WTC11 (cell line): ENCODE results near the gene ALG6. TPM values are rescaled to one million over a fixed set of nuclear protein-coding genes. Genes with fewer than 3 reads are reported as not detected.

Experiments
- ATF3 ChIP-seq: sonication (generic); formaldehyde crosslinking; conservative IDR thresholded peaks from 2 replicates; pipeline ENCODE4 v1.8.1; 2022; ENCODE audit warnings: mild to moderate bottlenecking, missing genetic modification reagents
- ATF6 ChIP-seq: sonication (generic); formaldehyde crosslinking; IDR thresholded peaks from 2 replicates; pipeline ENCODE4 v1.8.1; 2023; ENCODE audit warnings: mild to moderate bottlenecking, missing genetic modification reagents
- ERG ChIP-seq: fragments of 250-450 bp; sonication (Bioruptor Pico); IDR thresholded peaks from 2 replicates; pipeline ENCODE4 v1.8.0; 2021; ENCODE audit warnings: mild to moderate bottlenecking
- MYBL2 ChIP-seq: sonication (generic); formaldehyde crosslinking; IDR thresholded peaks from 2 replicates; pipeline ENCODE4 v1.8.1; 2023; ENCODE audit warnings: mild to moderate bottlenecking, moderate library complexity, missing genetic modification reagents
- PRDM15 ChIP-seq: sonication (generic); formaldehyde crosslinking; IDR thresholded peaks from 2 replicates; pipeline ENCODE4 v1.8.0; 2022; ENCODE audit warnings: missing genetic modification reagents
- RELA ChIP-seq: sonication (generic); formaldehyde crosslinking; IDR thresholded peaks from 2 replicates; pipeline ENCODE4 v1.8.1; 2022; ENCODE audit warnings: missing genetic modification reagents, mild to moderate bottlenecking, borderline replicate concordance
- RORB ChIP-seq: fragments of 250-450 bp; sonication (Bioruptor Pico); IDR thresholded peaks from 2 replicates; pipeline ENCODE4 v1.9.0; 2021; ENCODE audit warnings: mild to moderate bottlenecking
- TCF7 ChIP-seq: sonication (generic); formaldehyde crosslinking; IDR thresholded peaks from 2 replicates; pipeline ENCODE4 v1.8.0; 2022; ENCODE audit warnings: mild to moderate bottlenecking, low read depth, missing genetic modification reagents, moderate library complexity
- TP53 ChIP-seq: sonication (generic); formaldehyde crosslinking; IDR thresholded peaks from 2 replicates; pipeline ENCODE4 v1.8.1; 2023; ENCODE audit warnings: mild to moderate bottlenecking, missing genetic modification reagents
- microRNA-seq: library from miRNA; unstranded; fragments of <30 nt; microRNA quantifications from one replicate; pipeline ENCODE4 v1.2.0, GENCODE V29; 2022; ENCODE audit warnings: borderline number of aligned reads
- total RNA-seq: library from RNA; stranded (reverse); gene quantifications from 3 replicates; pipeline ENCODE4 v1.2.3, GENCODE V29; 2021

The ALG6 gene
- total RNA-seq, 1 experiment from 2014 or later = 17.6 TPM

GRCh38 chr1:63487336-63488065 is 120.1 kb downstream of the ALG6 start (continued):
- no peak for TF ChIP-seq PRDM15
- no peak for TF ChIP-seq TP53 (CRISPR knock-in tag)
- no peak for TF ChIP-seq RORB (CRISPR knock-in tag)
- TF ChIP-seq RELA = no peak
- TF ChIP-seq ATF6 = no peak
- TF ChIP-seq TCF7 (CRISPR knock-in tag) = no peak
- no peak for TF ChIP-seq ERG
- TF ChIP-seq ATF3 = no peak
- no peak for TF ChIP-seq MYBL2 (CRISPR knock-in tag)

Small RNAs within 50 kb of the gene (microRNA-seq; reads per million reads assigned to microRNA genes)
- gene MIR6068 = not detected

Other genes starting within 250 kb of the ALG6 start
- 27.5 to 37.1 TPM (median 34.7 TPM) in 3 replicates for gene FOXD3, start 45.1 kb upstream of the ALG6 start, total RNA-seq
- 47.2 to 51.7 TPM (median 50.2 TPM) in 3 replicates for gene ITGB3BP, start 155.6 kb downstream of the ALG6 start, total RNA-seq
- gene EFCAB7, start 155.9 kb downstream of the ALG6 start, total RNA-seq = 2.3 to 4.3 TPM (median 2.8 TPM) in 3 replicates
- gene PGM1, start 225.8 kb downstream of the ALG6 start, total RNA-seq = 111 to 146 TPM (median 143 TPM) in 3 replicates